NCI-H446 (cell line): ENCODE measurements around the gene PDXP.
"Not testable (repeated sequence)": the region's sequence is repeated elsewhere in the genome, so short reads cannot be mapped to it uniquely, and the experiment has no call there.

Experiments used
- DNase-seq, 2 experiments: peaks; one replicate each; lab custom pipeline; 2025; lab: John Stamatoyannopoulos, UW

PDXP gene

DNA sequence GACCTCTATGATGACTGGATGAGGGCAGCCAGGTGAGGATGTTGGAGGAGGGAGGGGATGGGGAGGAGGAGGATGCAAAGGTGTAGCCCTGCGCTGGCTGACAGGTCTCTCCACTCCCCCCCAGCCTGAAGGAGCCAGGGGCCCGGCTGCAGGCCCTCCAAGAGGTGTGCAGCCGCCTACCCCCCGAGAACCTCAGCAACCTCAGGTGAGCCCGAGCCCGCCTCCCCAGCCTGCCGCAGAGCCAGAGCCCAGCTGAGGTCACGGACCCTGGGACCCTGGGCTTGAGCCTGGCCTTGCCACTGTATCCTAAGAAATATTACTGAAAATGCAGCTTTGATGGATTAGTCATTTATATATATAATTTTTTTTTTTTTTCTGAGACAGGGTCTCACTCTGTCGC, 11.2 kb upstream of the PDXP start:
- DNase-seq: no peak

DNA sequence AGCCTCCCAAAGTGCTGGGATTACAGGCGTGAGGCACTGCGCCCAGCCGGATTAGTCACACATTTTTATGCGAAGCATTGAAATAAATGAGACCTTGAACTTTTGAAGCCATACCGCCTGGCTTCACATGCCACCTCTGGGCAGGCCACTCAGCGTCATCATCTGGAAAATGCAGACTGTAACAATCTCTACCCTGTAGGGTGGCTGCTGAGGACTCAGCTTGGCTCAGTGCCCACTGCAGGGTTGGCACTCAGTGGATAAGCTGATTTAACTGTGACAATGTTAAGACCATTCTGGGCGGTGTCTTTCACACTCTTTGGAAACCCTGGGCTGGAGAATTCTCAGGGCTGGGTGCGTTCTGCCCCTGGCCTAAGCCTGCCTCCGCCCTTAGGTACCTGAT, 10.6 kb upstream of the PDXP start:
- no peak for DNase-seq

DNA sequence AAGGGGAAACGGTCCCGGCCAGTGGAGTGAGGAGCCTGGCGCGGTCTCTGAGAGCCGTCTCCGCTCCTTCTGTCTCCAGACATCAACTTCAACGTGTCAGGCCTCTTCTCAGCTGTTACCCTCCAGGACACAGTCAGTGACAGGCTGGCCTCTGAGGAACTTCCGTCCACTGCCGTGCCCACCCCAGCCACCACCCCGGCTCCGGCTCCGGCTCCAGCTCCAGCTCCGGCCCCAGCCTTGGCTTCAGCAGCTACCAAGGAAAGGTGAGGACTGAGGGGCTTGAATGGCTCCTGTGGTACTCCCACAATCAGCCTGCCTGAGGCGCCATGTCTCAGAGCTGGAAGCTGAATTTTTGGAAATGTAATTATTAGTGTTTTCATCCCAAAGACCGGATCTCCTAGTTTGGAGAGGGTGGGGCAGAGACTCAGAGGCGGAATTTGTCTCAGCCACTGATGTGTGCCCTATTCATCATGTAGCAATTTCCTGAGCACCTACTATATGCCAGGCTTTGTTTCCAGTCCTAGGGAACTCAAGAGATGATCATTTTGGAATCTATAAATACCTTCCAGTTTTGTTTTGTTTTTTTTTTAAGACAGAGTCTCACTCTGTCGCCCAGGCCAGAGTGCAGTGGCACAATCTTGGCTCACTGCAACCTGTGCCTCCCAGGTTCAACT, 7.9 kb upstream of the PDXP start:
- DNase-seq: no peak

DNA sequence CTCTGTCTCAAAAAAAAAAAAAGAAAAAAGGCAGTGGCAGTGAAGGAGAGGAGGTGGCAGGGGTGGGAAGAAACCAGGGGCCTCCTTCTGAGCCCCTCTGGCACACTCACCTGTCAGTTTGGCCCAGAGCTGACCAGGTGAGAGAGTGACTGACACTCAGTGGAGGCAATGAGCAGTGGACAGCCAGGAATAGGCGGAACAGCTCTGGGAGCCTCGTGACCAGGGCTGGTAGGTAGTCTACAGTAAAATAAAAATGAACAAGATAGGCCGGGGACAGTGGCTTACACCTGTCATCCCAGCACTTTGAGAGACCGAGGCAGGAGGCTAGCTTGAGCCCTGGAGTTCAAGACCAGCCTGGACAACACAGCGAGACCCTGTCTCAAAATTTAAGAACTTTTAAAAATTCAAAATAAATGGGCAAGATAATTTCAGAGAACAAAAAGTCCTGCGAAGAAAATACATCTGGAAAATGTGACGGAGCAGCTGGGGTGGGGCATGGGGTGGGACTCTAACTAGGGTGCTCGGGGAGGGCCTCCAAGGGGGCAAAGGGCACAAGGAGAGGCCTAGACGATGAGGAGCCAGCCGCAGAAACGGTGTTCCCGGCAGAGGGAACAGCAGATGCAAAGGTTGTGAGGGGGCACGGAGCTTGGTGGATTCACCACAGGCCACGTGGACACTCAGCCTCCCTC, 3.8 kb upstream of the PDXP start:
- DNase-seq: no peak

DNA sequence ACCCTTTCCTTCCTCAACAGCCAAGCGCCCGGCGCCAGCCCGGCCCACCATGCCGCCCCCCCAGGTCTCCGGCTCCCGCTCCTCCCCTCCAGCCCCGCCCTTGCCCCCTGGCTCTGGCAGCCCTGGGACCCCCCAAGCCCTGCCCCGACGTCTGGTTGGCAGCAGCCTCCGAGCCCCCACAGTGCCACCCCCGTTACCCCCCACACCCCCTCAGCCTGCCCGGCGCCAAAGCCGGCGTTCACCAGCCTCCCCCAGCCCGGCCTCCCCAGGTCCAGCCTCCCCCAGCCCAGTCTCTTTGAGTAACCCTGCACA, 3.3 kb upstream of the PDXP start:
- DNase-seq: no peak

DNA sequence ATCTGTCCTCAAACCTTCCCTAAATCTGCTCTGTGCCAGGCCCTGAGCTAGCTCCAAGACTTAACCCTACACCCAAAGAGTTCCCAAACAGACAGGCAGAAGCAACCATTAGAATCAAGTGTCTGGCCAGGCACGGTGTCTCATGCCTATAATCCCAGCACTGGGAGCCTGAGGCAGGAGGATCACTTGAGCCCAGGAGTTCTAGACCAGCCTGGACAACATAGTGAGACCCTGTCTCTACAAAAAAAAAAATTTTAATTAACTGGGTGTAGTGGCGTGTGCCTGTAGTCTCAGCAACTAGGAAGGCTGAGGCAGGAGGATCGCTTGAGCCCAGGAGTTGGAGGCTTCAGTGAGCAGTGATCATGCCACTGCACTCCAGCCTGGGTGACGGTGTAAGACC, 1.9 kb upstream of the PDXP start:
- not testable (repeated sequence) for DNase-seq

DNA sequence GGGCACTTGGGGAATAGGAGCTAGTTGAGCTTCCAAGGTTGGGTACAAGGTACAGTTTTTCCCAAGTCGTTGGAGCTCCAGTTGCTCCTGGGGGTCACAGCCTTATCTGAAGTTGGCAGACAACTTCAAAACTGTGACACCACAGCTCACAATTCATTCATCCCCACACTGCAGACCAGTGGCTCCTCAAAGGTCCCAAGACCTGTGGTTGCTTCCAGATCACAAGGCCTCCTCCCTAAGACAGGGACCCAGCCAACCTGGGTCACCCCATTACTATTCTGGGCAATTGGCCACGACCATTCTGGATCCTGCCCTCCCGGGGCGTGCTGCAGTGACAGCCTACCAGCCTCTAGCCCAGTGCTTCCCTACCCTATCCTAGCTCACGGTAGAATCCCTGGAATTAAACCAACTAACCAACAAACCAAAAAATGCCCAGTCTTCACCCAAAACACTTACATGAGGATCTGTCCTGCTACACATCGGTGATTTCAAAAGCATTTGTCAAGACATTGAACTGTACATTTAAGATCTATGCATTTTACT, 862 bp upstream of the PDXP start:
- no peak for DNase-seq

DNA sequence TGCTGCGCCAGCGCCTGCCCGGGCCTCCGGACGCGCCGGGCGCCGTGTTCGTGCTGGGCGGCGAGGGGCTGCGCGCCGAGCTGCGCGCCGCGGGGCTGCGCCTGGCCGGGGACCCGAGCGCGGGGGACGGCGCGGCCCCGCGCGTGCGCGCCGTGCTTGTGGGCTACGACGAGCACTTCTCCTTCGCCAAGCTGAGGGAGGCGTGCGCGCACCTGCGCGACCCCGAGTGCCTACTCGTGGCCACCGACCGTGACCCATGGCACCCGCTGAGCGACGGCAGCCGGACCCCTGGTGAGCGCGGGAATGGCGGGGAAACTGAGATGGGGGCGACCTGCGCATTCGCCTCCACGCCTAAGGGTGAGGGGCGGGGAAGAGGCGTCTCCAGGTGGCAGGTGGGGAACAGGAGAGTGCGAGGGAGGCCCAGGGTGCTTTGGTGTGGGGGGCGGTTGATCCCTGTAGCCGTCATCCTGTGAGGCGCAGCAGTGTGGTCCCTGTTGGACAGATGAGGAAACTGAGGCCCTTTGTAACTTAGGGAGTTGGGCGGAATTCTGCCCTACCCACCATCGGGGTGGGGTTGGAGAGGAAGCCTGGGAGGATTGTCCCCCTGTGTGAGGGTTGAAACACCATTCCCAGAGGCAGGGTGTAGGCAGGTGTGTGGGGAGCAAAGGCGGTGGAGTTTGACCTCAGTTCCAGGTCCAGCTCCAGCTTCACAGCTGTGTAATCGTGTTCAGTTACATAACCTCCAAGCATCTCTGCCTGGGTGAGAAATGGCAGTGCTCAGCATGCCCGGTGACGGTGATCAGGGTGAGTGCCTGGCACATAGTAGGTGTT, 758 bp downstream of the PDXP start:
- DNase-seq: no peak

DNA sequence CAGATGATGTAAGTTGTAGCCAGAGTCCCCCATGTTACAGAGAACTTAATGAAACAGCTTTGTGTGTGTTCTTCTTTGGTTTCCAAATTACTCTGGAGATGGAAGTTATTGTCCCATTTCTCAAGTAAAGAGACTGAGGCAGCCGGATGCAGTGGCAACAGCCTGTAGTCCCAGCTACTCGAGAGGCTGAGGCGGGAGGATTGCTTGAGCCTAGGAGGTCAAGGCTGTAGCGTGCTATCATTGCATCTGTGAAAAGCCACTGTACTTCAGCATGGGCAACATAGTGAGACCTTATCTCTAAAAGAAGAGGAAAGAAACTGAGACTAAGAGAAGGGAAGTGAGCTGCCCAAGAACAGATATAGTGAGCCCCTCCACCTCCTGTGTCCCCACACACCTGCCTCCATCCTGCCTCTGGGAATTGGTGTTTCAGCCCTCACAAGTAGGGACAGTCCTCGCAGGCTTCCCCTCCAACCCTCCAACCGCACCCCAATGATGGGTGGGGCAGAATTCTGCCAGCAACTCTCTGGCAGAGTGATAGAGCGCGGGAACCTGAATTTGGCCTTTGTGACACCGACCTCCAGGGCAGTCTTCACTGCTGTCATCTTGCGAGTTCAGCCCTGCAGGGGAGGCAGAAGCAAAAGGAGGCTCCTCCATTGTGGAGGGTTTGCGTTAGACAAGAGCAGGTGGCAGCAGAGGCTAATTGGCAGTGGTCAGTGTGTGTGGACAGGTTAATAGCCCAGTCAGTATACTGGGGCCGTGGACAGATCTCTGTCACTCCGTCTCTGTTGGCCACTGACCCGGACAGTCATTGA, 1.6 kb downstream of the PDXP start:
- DNase-seq: no peak

DNA sequence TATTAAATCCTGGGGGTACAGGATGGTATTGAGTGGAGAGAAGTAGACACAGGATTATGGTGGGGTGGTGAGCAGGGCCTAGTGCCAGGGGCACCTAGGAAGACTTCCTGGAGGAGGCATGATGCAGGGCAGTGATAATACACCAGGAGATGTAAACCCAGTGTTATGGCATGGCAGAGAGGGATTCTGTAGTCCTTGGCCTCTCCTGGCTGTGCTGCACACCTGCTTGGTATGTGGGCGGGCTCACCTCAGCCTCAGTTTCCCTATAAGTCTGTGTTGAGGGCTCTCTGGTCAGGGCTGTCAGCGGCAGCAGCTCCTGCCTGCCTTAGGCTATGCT, 2.2 kb downstream of the PDXP start:
- no peak for DNase-seq

DNA sequence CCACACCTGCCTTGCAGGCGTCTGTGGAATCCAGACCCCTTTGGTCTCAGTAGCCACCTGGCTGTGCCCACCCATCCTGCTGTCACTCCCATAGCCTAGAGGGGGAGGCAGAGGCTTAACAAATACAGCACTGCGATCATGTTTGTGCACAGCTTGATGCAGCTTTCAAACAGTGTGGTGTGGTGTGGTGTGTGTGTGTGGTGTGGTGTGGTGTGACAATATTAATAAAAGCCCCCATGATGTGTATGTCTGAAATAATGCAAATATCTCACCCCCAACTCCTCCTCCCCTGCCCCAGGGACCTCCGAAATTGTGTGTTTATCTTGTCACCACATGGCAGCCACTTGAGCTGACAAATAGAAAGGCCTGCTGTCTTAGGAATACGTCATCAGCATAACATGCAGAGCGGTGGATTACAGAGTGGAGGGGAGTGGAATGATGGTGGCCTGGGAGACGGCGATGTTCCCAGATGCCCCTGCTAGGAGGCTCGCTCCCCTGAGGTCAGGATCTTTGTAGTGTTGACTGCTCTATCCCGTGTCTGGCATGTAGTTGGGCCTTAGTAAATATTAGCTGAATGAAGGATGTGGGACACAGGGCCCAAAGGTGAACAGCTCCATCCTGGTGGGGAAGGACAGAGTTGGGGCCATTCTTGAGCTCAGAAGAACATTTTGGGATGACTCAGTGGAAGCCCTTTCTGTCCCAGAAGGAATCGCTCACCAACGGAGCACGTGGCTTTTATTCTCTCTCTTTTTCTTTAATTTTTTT, 2.8 kb downstream of the PDXP start:
- peak in 1 of 2 experiments; percentile 50 for DNase-seq

DNA sequence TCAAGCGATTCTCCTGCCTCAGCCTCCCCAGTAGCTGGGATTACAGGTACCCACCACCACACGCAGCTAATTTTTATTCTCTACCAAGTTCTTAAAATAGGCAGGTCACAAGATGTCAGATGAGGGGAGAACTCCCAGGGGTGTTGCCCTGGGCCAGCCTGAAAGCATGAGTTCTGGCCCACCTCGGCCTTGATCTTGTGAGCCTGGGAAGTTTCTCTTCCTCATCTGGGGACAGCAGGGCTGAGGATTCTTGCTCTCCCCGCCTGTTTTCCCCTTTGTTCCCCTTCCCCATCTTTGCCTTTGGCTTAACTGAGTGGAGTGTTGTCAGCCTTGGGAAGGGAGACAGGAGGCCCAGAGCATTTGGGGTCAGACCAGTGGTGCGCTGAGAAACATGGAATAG, 3.5 kb downstream of the PDXP start:
- DNase-seq: no peak

DNA sequence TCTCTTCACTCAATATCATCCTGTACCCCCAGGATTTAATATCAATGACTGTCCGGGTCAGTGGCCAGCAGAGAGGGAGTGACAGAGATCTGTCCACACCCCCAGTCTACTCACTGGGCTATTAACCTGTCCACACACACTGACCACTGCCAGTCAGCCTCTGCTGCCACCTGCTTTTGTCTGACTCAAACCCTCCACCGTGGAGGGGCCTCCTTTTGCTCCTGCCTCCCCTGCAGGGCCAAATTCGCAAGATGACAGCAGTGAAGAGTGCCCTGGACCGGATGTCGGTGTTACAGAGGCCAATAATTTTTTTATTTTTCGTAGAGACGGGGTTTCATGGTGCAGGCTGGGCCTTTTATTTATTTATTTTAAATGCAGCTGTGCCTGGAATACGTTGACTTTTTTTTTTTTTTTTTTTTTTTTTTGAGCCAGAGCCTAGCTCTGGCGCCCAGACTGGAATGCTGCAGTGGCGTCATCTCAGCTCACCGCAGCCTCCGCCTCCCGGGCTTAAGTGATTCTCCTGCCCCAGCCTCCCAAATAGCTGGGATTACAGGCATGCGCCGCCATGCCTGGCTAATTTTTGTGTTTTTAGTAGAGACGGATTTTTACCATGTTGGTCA, 5.1 kb downstream of the PDXP start:
- DNase-seq: no peak

DNA sequence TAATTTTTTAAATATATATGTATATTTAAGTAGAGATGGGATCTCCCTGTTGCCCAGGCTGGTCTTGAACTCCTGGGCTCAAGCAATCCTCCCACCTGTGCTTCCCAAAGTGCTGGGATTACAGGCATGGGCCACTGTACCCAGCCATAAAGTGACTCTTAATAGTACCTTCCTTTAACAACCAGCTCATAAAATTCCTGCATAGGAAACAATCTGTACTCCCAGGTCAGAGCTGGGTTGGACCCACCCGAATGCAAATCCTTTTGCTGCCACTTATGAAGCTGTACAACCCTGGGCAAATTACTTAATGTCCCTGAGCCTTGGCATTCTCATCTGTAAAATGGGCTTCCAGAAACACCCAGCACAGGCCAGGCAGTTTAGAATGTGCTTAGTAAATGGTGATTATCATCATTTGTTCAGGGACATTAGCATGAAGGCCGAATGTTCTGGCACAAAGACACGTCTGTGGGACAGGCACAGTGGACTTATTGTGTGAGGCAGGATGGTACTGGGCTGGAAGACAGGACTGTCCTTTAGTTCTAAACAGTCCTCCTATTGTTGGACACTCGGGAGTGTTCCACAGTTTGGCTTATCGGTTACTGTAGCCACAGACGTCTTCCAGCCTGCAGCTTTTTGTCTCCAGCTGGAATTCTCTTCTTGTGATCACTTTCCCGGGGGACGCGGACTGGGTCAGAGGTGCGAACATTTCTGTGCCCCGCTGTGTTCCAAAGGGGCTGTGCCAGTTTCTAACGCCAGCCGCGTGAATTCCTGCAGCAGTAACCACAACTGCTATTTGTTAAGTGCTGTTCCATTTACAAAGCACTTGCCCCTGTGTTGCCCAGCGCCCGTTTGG, 6.0 kb downstream of the PDXP start:
- DNase-seq: no peak

DNA sequence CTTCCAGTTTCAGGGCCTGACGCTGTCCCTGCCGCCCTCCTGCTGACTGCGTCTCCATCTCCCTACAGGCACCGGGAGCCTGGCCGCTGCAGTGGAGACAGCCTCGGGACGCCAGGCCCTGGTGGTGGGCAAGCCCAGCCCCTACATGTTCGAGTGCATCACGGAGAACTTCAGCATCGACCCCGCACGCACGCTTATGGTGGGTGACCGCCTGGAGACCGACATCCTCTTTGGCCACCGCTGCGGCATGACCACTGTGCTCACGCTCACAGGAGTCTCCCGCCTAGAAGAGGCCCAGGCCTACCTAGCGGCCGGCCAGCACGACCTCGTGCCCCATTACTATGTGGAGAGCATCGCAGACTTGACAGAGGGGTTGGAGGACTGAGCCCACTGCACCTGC, 7.0 kb downstream of the PDXP start:
- DNase-seq: no peak

DNA sequence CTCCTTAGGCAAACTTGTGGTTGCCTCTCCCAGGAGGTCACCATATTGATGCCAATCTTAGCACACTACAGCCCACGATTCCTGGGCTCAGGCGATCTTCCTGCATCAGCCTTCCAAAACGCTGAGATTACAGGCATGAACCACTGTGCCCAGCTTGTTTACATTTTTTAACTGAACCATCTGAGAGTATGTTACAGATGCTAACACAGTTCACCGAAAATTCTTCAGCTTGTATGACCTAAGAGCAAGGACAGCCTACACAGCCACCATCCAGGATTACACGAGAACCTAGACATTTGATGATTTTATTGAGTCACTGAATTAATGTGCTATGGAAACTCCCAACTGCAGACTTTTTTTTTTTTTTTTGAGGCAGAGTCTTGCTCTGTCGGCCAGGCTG, 11.1 kb downstream of the PDXP start:
- DNase-seq: no peak

DNA sequence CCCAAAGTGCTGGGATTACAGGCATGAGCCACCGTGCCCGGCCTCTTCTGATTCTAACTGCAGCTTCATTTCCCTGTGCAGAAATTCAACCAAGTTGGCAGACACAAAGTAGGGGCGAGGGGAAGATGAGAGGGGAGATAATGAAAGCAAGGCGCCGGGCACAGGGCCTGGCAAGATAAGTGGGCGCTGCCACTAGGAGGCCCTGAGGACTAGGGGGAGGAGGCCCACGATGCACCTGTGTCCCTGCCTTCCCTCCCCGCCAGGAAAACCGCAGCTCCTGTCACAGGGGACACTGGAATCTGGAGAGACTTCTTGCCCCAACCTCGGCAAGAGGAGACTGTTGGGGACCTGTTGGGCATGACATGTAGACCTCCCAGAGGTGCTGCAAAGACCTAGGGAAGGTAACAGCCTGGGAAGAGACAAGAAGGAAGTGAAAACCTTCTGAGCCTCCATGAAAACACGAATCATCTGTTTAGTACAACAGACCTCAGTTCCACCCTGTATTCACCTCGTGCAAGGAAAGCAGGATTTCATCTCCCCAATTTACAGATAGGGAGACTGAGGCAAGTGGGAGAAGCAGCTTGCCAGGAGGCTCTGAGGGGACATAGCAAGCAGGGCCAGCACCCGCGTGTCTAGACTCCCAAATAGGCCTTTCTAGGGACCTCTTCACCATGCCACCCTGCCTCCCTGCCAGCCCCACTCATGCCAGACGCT, 13.8 kb downstream of the PDXP start:
- DNase-seq: no peak

DNA sequence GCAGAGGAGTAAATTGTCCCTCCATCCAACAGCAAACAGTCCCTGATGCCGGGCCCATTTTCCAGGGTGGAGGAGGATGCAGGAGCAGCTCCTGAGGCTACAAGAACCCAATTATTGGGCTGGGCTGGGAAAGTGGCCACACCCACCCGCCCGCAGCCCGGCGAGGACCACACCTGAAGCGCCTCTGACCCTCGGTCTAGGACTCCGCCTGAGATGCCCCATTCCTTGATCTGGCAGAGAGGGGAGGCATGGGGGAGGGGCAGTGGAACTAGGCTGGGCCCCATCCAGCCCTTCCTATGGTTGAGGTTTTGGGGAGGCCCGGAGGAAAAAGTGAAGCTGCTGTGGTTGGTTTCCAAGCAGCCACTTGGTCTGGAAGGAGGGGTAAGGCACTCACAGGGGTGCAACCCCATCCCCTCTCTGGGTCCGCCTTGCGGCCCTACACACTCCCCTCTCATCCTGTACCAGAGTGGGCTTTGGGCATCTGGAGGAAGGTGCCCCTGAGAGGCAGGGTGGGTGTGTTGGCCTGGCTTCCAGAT, 14.5 kb downstream of the PDXP start:
- DNase-seq: no peak

DNA sequence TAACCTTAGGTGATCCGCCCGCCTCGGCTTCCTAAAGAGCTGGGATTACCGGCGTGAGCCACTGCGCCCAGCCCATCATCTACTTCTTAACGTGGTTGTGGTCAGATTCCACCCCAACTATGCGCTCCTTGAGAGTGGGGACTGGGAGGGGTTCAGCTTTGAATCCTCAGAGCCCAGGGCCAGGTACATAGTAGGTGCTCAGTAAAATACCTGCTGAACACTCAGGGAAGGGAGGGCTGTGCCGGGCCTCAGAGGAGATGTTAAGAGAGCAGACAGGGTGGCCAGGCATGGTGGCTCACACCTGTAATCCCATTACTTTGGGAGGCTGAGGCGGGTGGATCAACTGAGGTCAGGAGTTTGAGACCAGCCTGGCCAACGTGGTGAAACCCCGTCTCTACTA, 15.7 kb downstream of the PDXP start:
- no peak for DNase-seq
